Upper lobe of left lung (tissue), 4 donors: ENCODE measurements around the gene MAGI2.

Experiments
- EP300 ChIP-seq, 4 donors: sonication (generic); formaldehyde crosslinking; IDR thresholded peaks; one replicate each; pipeline ENCODE4 v1.5.1; 2017; ENCODE audit warnings: antibody characterized with exemption in 4 of 4, control low read depth in 2 of 4
- POLR2A ChIP-seq, 4 donors: fragments of 450-650 bp; IDR thresholded peaks; one replicate each; pipeline ENCODE4 v1.5.1; 2016 to 2017; ENCODE audit warnings: antibody characterized with exemption in 4 of 4, mild to moderate bottlenecking in 2 of 4
- POLR2AphosphoS5 ChIP-seq, 2 donors: sonication (generic); formaldehyde crosslinking; IDR thresholded peaks; one replicate each; pipeline ENCODE4 v1.5.1; 2017; ENCODE audit warnings: antibody characterized with exemption in 2 of 2
- TF ChIP-seq, protein P1 (sequence below), 6 experiments: fragments of 450-650 bp in 4 of 6; fragments of 200-600 bp in 2 of 6; sonication (generic) in 2 of 6; IDR thresholded peaks; one replicate each; pipeline ENCODE4 v1.5.1; 2016 to 2019; ENCODE audit warnings: antibody characterized with exemption in 6 of 6

DNA sequence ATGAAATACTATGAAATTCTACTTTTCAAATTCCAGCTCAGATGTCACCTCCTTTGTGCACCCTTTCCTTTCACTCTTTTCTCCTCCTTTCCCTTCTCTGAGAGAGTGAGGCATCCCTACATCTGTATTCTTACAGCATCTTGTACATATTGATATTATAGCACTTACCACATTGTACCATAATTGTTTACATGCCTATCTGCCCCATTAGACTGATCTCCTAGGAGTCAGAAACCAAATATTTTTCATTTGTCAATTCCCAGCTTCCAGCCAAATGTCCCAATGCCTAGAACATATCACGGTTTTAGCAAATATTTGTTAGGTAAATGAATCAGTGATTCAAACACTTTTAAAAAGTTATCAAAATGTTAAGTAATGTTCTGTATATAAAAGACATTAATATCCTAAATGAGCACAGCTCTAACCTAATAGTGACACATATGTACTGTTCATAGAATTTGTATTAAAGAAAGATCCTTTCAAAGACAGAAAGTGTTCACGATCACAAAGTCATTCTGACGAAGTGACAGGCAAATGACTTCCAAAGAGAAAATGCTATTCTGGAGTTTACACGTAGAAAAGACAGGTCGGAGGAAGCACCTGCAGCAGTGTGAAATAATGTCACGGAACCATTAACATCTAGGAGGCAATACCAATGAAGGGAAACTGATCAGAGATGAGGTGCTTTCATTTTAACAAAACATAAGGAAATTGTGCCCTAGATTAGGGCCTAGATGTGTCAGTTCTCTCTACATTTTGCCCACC, 774.2 kb downstream of the MAGI2 start:
- TF ChIP-seq POLR2AphosphoS5 (IDR thresholded peaks at IDR 0.05) (no peak), EP300 (IDR thresholded peaks at IDR 0.05) (no peak), POLR2A (IDR thresholded peaks at IDR 0.05) (no peak)
- TF ChIP-seq, protein P1, sequence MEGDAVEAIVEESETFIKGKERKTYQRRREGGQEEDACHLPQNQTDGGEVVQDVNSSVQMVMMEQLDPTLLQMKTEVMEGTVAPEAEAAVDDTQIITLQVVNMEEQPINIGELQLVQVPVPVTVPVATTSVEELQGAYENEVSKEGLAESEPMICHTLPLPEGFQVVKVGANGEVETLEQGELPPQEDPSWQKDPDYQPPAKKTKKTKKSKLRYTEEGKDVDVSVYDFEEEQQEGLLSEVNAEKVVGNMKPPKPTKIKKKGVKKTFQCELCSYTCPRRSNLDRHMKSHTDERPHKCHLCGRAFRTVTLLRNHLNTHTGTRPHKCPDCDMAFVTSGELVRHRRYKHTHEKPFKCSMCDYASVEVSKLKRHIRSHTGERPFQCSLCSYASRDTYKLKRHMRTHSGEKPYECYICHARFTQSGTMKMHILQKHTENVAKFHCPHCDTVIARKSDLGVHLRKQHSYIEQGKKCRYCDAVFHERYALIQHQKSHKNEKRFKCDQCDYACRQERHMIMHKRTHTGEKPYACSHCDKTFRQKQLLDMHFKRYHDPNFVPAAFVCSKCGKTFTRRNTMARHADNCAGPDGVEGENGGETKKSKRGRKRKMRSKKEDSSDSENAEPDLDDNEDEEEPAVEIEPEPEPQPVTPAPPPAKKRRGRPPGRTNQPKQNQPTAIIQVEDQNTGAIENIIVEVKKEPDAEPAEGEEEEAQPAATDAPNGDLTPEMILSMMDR (IDR thresholded peaks at IDR 0.05) = no peak
